ENCODE data around the gene KDELR1. TPM values are rescaled to one million over a fixed set of nuclear protein-coding genes. Genes with fewer than 3 reads are reported as not detected.

KDELR1 gene
- total RNA-seq (100 to 1,000 TPM; 101 to 142 TPM), polyA plus RNA-seq (100 to 1,000 TPM; 108 to 156 TPM)
- long read RNA-seq, donor 1, transcript KDELR1-201 (5 exons, 1,557 nt) = major isoform, 77 of 89 reads
- long read RNA-seq, donor 1, partial matches to known transcripts = 7 of 89 reads
- long read RNA-seq, donor 1, other reads (novel, unspliced or antisense) = 0 of 89 reads
- long read RNA-seq, donor 2, transcript KDELR1-201 (5 exons, 1,557 nt) = major isoform, 30 of 33 reads
- long read RNA-seq, donor 2, partial matches to known transcripts = 0 of 33 reads
- long read RNA-seq, donor 2, other reads (novel, unspliced or antisense) = 0 of 33 reads
- long read RNA-seq, donor 3, transcript KDELR1-201 (5 exons, 1,557 nt) = major isoform, 49 of 60 reads
- long read RNA-seq, donor 3, partial matches to known transcripts = 10 of 60 reads
- long read RNA-seq, donor 3, other reads (novel, unspliced or antisense) = 0 of 60 reads
- long read RNA-seq, donor 4, transcript KDELR1-201 (5 exons, 1,557 nt) = major isoform, 33 of 35 reads
- long read RNA-seq, donor 4, partial matches to known transcripts = 0 of 35 reads
- long read RNA-seq, donor 4, other reads (novel, unspliced or antisense) = 0 of 35 reads
- long read RNA-seq, donor 5, transcript KDELR1-201 (5 exons, 1,557 nt) = major isoform, 111 of 135 reads
- long read RNA-seq, donor 5, transcript KDELR1-203 (4 exons, 1,594 nt) = minor isoform, 8 of 135 reads
- long read RNA-seq, donor 5, partial matches to known transcripts = 13 of 135 reads
- long read RNA-seq, donor 5, other reads (novel, unspliced or antisense) = 0 of 135 reads

DNA sequence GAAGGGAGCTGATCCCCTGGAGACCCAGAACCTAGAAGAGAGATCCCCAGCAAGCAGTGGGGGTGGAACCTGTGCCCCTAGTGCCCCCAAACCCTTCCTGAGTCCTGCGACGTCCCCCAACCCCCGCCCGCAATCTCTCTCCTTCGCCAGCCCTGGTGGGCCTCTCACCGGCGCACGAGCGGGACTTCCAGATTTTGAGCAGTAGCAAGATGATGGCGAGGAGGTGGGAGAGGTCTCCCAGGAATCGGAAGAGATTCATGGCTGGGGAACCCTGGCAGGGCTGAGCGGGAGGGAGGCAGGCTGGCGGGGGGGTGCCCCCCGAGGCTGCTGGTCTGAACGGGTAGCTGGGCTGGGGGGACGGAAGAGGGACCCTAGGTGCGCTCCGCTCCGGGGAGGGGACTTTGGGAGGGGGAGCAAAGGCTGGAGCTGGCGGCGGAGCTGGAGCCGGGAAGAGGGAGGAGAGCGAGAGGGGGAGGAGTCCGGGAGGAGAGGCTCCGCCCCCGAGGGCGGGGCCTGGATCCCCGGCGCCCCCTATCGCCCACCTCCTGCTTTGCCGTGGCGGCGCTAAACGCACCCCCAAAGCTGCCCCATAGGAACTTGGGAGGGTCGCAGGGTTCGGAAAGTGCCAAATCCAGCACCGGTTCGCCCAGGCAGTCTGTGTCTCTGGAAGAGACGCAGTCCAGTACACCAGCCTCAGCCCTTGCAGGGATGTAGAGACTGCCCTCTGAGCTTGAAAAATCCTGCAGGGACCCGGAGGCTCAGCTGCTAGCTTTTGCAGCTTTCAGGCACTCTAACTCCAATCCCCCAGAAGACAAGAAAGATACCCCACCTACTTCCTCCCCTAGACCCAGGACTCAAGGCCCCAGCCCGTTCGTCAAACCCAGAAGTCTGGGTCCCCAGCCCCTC is at the start of gene KDELR1:
KDELR1 (minus strand) TSS at position 452 of the 906 bp plus-strand sequence; CDS start at position 259, 193 bp downstream.
- DNase-seq = peak; percentile 81 to 86 (median 86)
- Histone ChIP-seq H3K9me3 (ENCODE audit: control insufficient read depth in 4 of 4, insufficient read depth in 3 of 4, low read length in 3 of 4) (peaks cover 0 to 2% (median 0%) of the 10 kb centered on the region in 4 donors), H3K4me3 (peak within 1 kb of the TSS; percentile 64), H3K4me1 (ENCODE audit: control insufficient read depth in 5 of 5, insufficient read depth in 5 of 5, low read length in 5 of 5) (peaks cover 0 to 14% (median 3%) of the 10 kb centered on the region in 5 donors), H3K36me3 (ENCODE audit: control insufficient read depth in 4 of 4, insufficient read depth in 4 of 4, low read length in 4 of 4) (peaks cover 6 to 24% (median 13%) of the 10 kb centered on the region in 4 donors), H3K27ac (ENCODE audit: low read depth in 1 of 2, low read length in 1 of 2) (peak within 1 kb of the TSS; percentile 83 to 87), H3K27me3 (ENCODE audit: control insufficient read depth in 3 of 3, insufficient read depth in 3 of 3, low read length in 2 of 3) (peaks cover 0 to 31% (median 19%) of the 10 kb centered on the region in 3 donors), H3K9ac (ENCODE audit: insufficient read depth in 1 of 2, low read length in 2 of 2) (peak within 1 kb of the TSS; percentile 77 to 91)
- TF ChIP-seq, protein P1, sequence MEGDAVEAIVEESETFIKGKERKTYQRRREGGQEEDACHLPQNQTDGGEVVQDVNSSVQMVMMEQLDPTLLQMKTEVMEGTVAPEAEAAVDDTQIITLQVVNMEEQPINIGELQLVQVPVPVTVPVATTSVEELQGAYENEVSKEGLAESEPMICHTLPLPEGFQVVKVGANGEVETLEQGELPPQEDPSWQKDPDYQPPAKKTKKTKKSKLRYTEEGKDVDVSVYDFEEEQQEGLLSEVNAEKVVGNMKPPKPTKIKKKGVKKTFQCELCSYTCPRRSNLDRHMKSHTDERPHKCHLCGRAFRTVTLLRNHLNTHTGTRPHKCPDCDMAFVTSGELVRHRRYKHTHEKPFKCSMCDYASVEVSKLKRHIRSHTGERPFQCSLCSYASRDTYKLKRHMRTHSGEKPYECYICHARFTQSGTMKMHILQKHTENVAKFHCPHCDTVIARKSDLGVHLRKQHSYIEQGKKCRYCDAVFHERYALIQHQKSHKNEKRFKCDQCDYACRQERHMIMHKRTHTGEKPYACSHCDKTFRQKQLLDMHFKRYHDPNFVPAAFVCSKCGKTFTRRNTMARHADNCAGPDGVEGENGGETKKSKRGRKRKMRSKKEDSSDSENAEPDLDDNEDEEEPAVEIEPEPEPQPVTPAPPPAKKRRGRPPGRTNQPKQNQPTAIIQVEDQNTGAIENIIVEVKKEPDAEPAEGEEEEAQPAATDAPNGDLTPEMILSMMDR (IDR thresholded peaks at IDR 0.05; ENCODE audit: control extremely low read depth, extremely low read depth) = peak; percentile 46
- 4% methylated on average over 33 to 42 of the region's 42 CpGs for WGBS, 2 donors
- peak; percentile 93 for ATAC-seq (ENCODE audit: insufficient read depth, low FRiP score)

DNA sequence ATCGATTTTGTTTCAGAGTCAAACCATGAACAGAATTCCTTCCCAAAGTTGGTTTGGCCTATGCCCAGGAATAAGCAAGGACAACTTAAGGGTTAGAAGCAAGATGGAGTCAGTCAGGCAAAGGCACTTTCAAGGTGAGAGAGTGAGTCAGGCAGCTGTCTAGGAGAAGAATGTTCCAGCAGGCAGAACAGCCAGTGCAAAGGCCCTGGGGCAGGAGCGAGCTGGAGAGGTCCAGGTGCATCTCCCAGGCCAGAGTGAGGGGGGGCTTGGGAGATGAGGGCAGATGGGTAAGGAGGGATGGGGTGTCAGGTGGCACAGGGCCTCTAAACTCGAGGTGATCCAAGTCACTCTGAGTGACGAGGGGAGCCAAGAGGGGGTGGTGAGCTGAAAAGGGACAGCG is 45.2 kb upstream of the KDELR1 start:
- Histone ChIP-seq H3K9me3 (ENCODE audit: control insufficient read depth in 4 of 4, insufficient read depth in 3 of 4, low read length in 3 of 4) (no peaks in the 10 kb centered on the region), H3K36me3 (ENCODE audit: control insufficient read depth in 4 of 4, insufficient read depth in 4 of 4, low read length in 4 of 4) (no peaks in the 10 kb centered on the region), H3K27ac (ENCODE audit: low read depth in 1 of 2, low read length in 1 of 2) (no peak overlapping the region), H3K4me1 (ENCODE audit: control insufficient read depth in 5 of 5, insufficient read depth in 5 of 5, low read length in 5 of 5) (no peaks in the 10 kb centered on the region), H3K4me3 (no peak overlapping the region), H3K27me3 (ENCODE audit: control insufficient read depth in 3 of 3, insufficient read depth in 3 of 3, low read length in 2 of 3) (peaks cover 0 to 4% (median 4%) of the 10 kb centered on the region in 3 donors), H3K9ac (ENCODE audit: insufficient read depth in 1 of 2, low read length in 2 of 2) (no peak overlapping the region)
- no peak for ATAC-seq (ENCODE audit: insufficient read depth, low FRiP score)
- TF ChIP-seq, protein P1 (IDR thresholded peaks at IDR 0.05; ENCODE audit: control extremely low read depth, extremely low read depth) = no peak
- WGBS, 2 donors = 86 to 91% methylated on average over 5 of the region's 5 CpGs
- DNase-seq = no peak

DNA sequence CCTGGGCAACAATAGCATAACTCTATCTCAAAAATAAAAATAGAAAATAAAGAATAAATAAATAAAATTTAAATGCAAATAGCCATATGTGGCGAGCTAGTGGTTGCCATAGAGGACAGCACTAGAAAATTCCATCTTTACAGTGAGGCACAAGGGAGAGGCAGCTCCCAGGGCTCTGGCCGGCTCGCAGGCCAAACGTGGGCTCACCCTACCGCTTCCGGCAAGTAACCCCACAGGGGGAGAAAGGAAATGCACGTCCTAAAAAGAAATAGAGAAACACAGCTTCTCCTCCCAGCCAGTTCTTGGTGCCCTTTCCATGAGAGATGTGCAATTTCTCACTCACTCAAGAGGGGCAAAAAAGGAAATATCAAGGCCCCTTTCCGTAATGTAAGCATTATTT is 42.0 kb upstream of the KDELR1 start:
- Histone ChIP-seq H3K4me3 (no peak overlapping the region), H3K27ac (ENCODE audit: low read depth in 1 of 2, low read length in 1 of 2) (no peak overlapping the region), H3K4me1 (ENCODE audit: control insufficient read depth in 5 of 5, insufficient read depth in 5 of 5, low read length in 5 of 5) (no peaks in the 10 kb centered on the region), H3K27me3 (ENCODE audit: control insufficient read depth in 3 of 3, insufficient read depth in 3 of 3, low read length in 2 of 3) (no peaks in the 10 kb centered on the region), H3K36me3 (ENCODE audit: control insufficient read depth in 4 of 4, insufficient read depth in 4 of 4, low read length in 4 of 4) (no peaks in the 10 kb centered on the region), H3K9ac (ENCODE audit: insufficient read depth in 1 of 2, low read length in 2 of 2) (no peak overlapping the region), H3K9me3 (ENCODE audit: control insufficient read depth in 4 of 4, insufficient read depth in 3 of 4, low read length in 3 of 4) (peaks cover 0 to 2% (median 0%) of the 10 kb centered on the region in 4 donors)
- DNase-seq = no peak
- WGBS, 2 donors = 70 to 73% methylated on average over 8 of the region's 8 CpGs
- TF ChIP-seq, protein P1 (IDR thresholded peaks at IDR 0.05; ENCODE audit: control extremely low read depth, extremely low read depth) = no peak
- no peak for ATAC-seq (ENCODE audit: insufficient read depth, low FRiP score)
